NCI-H1105 (cell line): ENCODE data around the gene RPL41.
A peak's percentile ranks its signal among the peaks of the same experiment; 100 is the strongest.

Experiments used
- DNase-seq: peaks from one replicate; lab custom pipeline; 2025; lab: John Stamatoyannopoulos, UW

RPL41 gene

DNA sequence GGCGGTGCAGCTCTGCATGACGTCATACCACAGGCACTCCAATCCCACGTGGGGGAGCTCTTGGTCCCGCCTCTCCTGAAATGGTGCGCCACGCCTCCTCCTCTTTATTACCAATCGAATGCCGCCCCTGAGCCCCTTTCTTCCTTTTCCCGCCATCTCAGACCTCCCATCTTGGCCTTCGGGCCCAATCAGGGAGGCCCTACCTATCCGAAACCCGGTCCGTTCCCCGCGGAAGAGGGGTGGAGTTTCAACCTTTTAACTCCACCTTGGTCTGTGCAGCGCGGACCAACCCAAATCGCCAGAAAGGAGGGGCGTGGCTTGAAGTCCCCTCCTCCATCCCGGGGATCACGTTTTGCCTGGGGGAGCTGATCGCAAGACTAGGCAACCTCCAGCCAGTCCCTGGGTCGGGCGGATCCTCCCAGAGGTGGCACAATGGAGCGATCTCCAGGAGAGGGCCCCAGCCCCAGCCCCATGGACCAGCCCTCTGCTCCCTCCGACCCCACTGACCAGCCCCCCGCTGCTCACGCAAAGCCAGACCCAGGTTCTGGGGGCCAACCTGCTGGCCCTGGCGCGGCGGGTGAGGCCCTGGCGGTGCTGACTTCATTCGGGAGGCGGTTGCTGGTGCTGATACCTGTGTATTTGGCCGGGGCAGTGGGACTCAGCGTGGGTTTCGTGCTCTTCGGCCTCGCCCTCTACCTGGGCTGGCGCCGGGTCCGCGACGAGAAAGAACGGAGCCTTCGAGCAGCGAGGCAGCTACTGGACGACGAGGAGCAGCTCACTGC lies 11.6 kb downstream of the RPL41 start, which contains the start of gene ESYT1:
ESYT1 (plus strand) TSS at position 380 of the 782 bp plus-strand sequence; CDS start at position 433, 53 bp downstream.
- DNase-seq = peak; percentile 96

DNA sequence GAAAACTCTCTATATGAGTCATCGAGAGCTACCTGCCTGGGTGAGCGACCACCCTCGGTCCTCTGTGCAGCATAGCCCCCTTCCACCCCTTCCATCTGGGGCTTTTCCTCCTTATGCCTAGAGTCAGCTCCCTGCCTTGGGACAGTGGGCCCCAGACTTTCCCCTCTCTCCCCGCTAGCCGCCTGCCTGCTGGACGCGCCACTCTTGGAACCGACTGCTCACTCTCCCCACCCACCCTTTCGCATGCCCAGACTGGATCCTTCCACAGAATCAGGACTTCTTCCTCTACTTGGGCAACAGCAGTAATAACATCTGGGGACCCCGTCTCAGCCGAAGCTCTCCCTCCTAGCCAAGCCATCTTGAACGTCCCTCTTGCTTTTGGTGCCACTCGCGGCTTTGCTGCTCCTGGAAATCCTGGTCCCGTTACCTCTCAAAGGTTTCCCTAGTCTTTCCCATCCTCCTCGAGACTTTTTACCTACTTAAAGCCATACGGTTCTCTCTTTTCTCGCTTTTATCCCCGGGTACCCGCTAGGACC lies 12.3 kb downstream of the RPL41 start:
- no peak for DNase-seq

DNA sequence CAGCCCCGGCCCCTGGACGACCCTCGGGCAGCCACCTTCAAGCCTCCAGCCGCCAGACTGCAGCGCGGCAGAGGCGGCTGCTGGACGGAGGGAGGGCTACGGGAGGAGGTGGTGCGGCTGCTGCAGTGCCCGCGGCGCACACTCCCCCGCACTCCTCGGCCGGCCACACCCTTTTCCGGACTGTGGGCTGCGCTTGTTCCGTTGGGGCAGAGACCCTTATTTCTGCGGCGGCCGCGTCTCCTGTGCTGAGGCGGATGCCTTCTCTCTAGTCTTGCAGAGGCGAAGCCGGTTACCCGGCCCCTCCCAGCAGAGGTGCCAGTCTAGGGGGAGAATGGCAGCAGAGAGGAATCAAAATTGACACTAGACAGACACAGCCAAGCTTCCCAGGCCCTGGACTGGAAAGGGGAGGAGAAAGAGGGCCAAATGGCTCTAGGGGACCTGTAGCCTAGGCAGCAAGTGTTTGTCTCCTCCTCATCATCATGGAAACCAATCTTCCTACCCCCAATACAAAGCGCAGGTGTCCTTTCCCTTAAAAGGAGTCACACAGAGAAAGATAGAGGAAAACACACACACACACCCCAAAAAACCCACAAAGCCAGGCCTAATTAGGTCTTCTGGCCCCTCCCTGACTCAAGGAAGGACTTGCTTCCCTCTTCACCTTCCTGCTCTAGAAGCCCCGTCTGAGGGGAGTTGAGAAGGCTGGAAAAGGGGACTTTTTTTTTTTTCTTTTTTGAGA lies 12.9 kb downstream of the RPL41 start:
- no peak for DNase-seq

DNA sequence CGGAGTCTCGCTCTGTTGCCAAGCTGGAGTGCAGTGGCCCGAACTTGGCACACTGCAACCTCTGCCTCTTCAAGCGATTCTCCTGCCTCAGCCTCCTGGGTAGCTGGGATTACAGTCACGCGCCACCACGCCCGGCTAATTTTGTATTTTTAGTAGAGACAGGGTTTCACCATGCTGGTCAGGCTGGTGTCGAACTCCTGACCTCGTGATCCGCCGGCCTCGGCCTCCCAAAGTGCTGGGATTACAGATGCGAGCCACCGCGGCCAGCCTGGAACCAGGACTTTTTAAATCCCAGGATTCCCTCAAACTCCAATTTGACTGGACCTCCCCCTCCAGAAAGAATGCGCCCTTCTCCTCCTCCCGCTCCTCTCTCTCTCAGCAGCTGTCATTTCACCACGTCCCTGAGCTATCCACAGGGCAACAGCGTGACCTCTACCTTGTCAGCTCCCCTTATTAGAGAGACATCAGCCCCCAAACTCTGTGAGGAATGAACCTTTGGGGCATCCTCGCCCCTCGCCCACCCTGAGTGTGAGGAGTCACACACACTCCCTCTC lies 13.6 kb downstream of the RPL41 start:
- no peak for DNase-seq

DNA sequence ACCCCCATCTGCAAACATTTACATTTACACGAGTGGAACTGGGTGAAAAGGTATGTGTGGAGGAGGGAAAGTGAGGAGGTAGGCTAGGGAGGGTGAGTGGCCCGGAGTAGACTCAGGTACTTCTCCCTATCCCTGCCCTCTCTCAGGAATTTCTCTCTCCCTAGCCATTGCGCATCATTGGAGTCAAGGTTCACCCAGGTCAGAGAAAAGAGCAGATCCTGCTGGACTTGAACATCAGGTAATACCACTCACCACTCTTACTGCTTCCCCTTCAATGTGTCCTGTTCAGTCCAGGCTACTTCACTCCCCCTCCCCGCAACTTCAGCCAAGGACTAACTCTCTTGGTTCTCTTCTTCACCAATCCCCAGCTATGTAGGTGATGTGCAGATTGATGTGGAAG lies 14.4 kb downstream of the RPL41 start:
- DNase-seq = no peak

DNA sequence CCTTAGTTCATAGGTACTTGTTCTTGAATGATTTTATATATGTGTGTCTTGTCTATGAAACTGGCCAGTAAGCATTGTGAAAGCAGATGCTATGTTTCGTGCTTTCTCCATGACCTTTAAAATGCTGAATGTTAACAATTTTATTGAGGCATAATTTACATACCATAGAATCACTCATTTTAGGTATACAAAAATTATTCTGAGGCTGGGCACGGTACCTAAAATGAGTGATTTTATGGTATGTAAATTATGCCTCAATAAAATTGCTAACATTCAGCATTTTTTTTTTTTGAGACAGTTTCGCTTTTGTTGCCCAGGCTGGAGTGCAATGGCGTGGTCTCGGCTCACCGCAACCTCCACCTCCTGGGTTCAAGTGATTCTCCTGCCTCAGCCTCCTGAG lies 18.5 kb downstream of the RPL41 start:
- no peak for DNase-seq

DNA sequence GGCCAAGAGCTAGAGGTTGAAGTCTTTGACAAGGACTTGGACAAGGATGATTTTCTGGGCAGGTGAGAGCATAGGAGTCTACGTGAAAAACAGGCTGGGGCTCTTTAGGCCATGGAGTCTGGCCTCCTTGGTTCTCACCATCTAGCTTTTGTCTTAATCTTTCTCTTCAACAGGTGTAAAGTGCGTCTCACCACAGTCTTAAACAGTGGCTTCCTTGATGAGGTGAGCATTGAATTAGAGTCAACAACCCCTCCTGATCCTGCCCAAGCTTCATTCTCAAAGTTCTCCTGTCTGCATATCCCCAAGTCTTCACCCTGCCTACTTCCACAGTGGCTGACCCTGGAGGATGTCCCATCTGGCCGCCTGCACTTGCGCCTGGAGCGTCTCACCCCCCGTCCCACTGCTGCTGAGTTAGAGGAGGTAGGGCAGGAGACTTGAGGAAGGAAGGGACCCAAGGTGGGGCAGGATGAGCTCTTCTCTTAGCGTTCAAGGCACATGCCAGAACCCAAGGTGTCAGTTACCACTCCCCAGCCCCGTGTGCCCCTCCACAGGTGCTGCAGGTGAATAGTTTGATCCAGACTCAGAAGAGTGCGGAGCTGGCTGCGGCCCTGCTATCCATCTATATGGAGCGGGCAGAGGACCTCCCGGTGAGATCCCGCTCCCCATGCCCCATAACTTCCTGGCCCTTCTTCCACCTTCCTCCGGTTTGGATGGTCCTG lies 21.6 kb downstream of the RPL41 start:
- DNase-seq = no peak

DNA sequence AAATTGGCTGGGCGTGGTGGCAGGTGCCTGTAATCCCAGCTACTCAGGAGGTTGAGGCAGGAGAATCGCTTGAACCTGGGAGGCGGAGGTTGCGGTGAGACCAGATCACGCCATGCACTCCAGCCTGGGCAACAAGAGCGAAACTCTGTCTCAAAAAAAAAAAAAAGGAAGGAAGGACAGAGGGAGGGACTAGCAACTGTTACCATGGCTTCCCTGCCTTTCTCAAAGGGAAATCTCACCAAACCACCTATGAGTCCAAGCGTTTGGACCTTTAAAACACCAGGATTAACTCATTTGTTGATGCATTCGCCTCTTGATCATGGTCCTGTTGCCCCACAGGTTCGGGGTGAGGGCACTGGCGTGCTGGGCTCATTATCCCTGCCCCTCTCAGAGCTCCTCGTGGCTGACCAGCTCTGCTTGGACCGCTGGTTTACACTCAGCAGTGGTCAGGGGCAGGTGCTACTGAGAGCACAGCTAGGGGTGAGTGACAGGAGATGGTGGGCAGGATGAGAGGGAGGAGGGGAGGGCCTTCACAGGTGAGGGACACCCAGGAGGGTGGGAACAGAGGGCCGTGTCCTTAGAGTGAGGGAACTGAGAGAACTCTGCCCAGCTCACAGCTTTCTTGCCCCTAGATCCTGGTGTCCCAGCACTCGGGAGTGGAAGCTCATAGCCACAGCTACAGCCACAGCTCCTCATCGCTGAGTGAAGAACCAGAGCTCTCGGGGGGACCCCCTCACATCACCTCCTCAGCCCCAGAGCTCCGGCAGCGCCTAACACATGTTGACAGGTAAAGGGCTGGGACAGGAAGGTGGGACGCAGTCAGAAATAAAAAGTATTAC lies 25.7 kb downstream of the RPL41 start:
- DNase-seq = no peak

DNA sequence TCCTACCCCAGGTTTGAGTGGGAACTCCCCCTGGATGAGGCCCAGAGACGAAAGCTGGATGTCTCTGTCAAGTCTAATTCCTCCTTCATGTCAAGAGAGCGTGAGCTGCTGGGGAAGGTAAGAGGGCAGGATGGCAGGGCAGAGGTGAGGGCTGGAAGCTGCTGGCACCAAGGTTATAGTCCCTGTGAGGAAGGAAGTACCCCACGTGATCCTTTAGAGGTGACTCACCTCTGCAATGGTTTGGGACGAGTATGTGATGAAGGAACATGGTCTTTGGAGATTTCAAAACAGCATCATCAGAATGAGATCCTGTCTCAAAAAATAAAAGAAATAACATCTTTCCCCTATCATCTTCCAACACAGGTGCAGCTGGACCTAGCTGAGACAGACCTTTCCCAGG lies 26.8 kb downstream of the RPL41 start:
- no peak for DNase-seq

DNA sequence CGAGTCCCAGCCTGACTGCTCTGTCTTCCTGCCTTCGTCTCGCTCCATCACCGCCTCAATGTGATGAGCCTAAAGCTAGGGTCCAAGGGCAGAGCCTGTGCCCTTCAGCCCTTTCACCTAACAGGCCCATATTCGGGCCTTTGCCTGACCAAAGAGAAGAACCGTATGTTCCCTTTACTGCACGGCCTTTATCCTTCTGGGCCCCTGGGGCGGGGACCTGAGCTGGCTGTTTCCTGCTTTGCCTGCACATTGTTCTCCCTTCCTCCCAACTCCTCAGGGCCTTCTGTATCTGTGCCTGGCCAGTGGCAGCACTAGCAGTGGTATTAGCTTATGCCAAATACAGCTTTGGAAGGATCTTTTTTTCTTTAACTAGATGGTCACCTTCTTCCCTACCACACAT lies 27.4 kb downstream of the RPL41 start:
- DNase-seq = no peak

DNA sequence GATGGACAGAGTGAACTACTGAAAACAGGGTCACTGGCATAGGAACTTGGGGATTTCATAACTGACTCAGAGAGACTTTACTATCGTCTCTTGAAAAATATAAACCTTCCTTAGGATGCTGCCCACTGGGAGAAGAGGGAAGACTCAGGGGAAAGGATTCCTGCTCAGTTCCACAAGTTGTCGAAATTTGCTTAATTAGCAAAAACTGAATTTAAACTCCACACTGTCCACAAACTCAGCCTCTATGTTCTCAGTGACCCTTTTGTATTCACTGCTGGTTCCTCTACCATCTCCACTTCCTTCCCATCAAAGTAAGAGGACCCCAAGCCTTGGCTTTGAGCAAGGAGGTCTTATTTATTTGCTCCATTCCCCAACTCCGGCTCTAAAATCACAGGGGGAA lies 28.8 kb downstream of the RPL41 start:
- no peak for DNase-seq

DNA sequence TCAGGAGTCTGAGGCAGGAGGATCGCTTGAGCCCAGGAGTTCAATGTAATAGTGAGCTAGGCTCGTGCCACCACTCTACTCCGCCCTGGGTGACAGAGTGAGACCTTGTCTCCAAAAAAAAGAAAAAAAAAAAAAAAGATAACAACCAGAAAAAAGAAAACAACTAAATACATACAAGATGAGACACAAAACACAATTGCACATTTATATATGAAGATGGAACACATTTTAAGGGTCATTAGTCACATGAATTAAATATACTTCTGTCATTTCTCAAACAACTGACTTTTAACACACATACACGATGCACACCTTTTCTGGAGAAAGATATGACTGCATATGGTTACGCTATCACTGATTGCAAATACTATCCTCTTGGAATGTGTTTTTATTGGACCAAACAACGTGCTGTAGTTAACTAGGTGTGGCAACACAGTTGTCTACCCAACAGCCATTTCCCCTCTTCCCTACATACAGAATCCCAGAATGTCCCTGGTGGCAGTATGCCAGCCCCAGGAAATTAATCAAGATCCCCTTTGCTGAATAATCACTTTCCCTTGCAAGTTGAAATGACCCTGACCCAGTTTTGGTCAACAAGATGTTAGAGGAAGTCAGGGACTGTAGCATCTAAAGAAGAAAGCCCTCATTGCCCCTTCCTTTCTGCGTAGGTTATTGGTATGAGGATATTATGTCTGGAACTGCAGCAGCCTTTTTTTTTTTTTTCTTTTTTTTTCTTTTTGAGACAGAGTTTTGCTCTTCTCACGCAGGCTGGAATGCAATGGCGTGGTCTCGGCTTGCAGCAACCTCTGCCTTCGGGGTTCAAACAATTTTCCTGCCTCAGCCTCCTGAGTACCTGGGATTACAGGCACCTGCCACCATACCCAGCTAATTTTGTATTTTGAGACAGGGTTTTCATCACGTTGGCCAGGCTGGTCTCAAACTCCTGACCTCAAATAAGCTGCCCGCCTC lies 30.3 kb downstream of the RPL41 start:
- DNase-seq = no peak

DNA sequence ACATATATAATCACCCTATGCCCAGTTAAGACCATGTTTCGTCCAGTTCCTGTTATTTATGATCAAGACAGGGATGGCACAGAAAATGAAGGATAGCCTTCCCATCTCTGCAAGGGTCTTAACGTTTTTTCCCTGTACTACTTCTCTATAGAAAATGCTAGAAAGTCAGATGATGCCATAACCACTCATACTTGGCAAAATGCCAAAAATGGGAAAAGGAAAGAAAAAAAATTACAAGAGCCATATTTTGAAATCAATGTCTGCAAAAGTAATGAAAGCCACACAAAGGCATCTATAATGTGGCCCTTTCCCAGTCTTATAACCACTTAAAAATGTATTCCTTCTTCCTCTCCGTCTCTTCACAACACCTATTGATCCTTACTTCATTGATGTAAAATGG lies 34.1 kb downstream of the RPL41 start:
- no peak for DNase-seq

DNA sequence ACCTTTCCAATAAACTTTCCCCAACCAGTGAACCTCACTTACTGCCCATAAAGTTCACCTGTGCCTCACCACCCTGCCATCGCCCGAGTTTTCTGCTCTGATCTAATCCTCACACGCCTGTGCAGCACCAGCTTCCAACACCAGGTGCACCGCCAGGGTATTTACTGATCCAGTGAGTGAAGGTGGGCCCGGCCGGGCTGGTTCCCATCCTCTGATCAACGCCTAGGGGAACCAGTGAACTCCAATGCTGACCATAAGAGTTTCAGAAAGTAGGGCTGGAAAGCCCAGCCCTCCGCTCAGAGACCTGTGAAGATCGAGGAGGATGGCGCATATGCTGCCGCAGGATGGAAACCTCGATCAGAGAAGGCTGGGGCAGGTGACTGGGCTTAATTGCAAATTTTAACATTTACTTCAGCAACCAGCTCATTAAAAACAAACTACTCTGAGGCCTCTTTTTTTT lies 35.3 kb downstream of the RPL41 start:
- DNase-seq = no peak

DNA sequence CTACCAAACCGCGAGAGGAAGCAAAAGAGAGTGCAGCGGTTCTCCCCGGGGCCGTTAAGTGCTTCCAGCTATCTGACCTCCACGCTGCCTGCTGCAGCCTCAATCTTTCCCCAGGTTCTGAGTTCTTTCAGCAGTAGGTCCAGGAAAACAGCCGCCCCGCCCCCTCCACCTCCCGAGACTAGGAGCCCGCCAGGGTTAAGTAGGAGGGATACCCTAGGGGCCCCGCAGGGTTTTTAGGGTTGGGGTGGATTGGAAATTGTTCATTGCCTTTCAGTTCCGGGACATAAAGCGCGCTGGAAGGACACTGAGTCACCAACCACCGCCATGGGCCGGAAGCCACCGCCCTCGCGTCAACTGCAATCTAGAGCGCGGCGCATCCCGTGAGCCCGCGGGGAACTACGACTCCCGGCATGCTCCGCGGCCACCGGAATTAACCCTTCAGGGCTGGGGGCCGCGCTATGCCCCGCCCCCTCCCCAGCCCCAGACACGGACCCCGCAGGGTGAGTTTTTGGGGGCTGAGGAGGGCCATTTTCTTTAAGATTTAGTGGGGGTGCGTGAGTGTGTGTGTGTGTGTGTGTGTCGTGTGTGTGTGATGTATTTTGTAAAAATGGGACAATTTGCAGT lies 35.8 kb downstream of the RPL41 start, which contains the start of gene MYL6B:
MYL6B (plus strand) TSS at position 456 of the 624 bp plus-strand sequence. CDS start 1,332 bp downstream, outside the sequence.
- peak; percentile 71 for DNase-seq

DNA sequence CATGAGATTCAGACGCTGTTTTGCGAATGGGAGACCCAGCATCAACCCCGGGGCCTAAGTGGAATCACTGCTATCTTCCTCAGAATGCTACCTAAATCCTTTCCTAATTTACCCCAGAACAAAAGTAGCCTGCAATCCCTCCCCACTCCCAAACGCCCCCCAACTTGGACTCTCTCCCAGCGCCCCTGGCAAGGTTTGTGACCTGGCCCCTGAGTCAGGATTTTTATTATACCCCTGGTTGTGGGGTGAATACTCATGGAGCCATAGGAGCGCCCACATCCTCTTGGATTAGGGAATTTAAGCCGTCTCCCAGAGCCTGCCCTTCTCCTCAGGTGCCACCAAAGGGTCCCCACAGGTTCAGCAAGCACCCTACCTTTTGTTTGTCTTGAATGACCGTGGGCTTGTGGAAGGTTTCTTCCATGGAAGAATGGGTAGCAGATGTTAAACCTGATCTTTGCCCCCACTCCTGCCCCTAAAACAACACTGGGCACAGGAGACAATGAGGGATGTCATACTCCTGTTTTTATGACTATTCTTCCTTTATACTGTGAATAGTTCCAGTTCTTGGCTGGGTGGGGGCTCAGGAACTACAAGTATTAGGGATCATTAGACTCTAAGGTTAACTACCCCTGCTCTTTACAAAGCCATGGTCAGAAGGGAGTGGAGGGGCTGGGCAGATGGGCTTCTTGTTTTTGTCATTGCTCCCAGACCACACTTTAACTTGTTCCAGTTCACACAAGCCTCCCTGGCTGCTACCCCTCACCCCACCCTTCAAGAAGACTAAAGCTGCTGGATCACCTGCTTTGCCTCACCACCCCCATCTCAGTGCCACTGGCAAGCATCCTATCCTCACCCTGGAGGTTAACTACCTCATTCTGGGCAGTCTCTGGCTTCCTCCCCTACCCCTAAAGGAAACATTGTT lies 36.6 kb downstream of the RPL41 start:
- DNase-seq = no peak

DNA sequence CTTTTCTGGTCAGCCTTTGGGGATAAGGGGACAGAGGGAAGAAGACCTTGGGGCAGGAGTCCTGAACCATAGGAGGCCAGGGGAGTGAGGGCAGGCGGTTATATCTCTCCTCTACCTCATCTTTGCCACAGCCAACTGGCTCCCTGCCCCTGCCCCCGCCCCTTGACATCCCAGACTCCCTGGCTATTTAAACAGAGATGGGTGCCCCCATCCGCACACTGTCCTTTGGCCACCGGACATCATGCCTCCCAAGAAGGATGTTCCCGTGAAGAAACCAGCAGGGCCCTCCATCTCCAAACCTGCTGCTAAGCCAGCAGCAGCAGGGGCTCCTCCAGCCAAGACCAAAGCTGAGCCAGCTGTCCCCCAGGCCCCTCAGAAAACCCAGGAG lies 37.2 kb downstream of the RPL41 start:
- no peak for DNase-seq

DNA sequence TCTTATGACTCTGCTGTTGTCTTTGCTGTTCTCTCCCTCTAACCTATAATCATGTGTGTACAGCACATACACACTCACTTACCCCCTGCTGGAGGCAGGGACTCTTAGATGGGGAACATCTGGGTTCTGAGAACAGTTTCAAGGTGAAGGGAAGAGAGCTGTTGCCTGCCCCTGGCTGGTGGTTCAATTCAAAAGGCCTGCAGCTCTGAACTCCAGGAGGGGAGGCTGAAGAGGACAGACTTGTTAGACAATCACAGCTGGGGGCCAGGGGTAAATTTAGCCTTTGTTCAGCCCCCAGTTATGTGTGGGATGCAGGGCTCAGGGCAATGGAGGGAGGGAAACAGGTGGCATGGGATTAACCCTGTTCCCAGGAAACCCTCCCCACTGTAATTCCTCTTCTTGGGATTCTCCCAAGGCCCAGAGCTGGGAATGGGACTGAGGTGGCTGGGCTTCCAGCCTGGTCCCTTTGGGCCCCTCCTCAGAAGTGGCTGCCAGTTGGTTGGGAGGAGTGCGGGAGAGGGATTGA lies 37.9 kb downstream of the RPL41 start:
- no peak for DNase-seq
